HEK293 (cell line): ENCODE results near the gene PCDH9.

Experiments used
- CTCF ChIA-PET: fragments of 350-600 bp; formaldehyde crosslinking; extraction: SDS; loops from one replicate; lab custom pipeline; 2021; ENCODE audit warnings: antibody characterized with exemption; lab: Yijun Ruan, JAX
- POLR2A ChIA-PET: fragments of 300-600 bp; formaldehyde crosslinking; extraction: SDS; loops from one replicate; lab custom pipeline; 2020; ENCODE audit warnings: antibody characterized with exemption, inconsistent platforms; lab: Yijun Ruan, JAX
- H3K27ac ChIP-seq: fragments of 200-500 bp; sonication (Bioruptor generic); 2 replicates; pipeline ENCODE4 v1.5.1; 2014; ENCODE audit warnings: low read depth, low read length, control low read depth, inconsistent platforms; ENCODE audit errors: extremely low read depth
- H3K36me3 ChIP-seq, 2 experiments: fragments of 200-500 bp in 1 of 2; sonication (Bioruptor generic) in 1 of 2; 1 replicate in 1 of 2; 2 replicates in 1 of 2; pipeline ENCODE4 v1.5.1; 2014 to 2017; ENCODE audit warnings: inconsistent platforms in 2 of 2, low read length in 2 of 2; ENCODE audit not compliant: control insufficient read depth in 2 of 2, insufficient read depth in 1 of 2
- H3K4me1 ChIP-seq: fragments of 200-500 bp; sonication (Bioruptor generic); 2 replicates; pipeline ENCODE4 v1.5.1; 2014; ENCODE audit warnings: mild to moderate bottlenecking, low read length, inconsistent platforms; ENCODE audit not compliant: control insufficient read depth, insufficient read depth
- H3K4me3 ChIP-seq: 2 replicates; pipeline ENCODE4 v1.5.1; 2011; ENCODE audit warnings: low read depth, mild to moderate bottlenecking, control low read depth, low read length, moderate library complexity
- H3K9me3 ChIP-seq: fragments of 200-500 bp; sonication (Bioruptor generic); 2 replicates; pipeline ENCODE4 v1.5.1; 2014; ENCODE audit warnings: low read depth, low read length, inconsistent platforms; ENCODE audit not compliant: control insufficient read depth, insufficient read depth
- BCL11B ChIP-seq: fragments of 450-650 bp; formaldehyde crosslinking; IDR thresholded peaks from 2 replicates; pipeline ENCODE4 v1.5.1; 2016; ENCODE audit warnings: low read depth, missing biosample characterization, missing genetic modification characterization
- GFI1B ChIP-seq: fragments of 450-650 bp; formaldehyde crosslinking; IDR thresholded peaks from 2 replicates; pipeline ENCODE4 v1.5.1; 2016; ENCODE audit warnings: missing biosample characterization, missing genetic modification characterization
- GLIS2 ChIP-seq: fragments of 450-650 bp; formaldehyde crosslinking; IDR thresholded peaks from 2 replicates; pipeline ENCODE4 v1.5.1; 2016; ENCODE audit warnings: missing biosample characterization, missing genetic modification characterization
- KLF1 ChIP-seq: fragments of 450-650 bp; formaldehyde crosslinking; IDR thresholded peaks from 2 replicates; pipeline ENCODE4 v1.5.1; 2016; ENCODE audit warnings: missing biosample characterization, missing genetic modification characterization
- KLF9 ChIP-seq: fragments of 450-650 bp; formaldehyde crosslinking; IDR thresholded peaks from 2 replicates; pipeline ENCODE4 v1.5.1; 2016; ENCODE audit warnings: missing biosample characterization, missing genetic modification characterization, low read depth
- MEIS1 ChIP-seq: sonication (generic); formaldehyde crosslinking; IDR thresholded peaks from 2 replicates; pipeline ENCODE4 v1.8.1; 2022; ENCODE audit warnings: missing genetic modification reagents, mild to moderate bottlenecking, borderline replicate concordance
- MYNN ChIP-seq: fragments of 450-650 bp; formaldehyde crosslinking; IDR thresholded peaks from 2 replicates; pipeline ENCODE4 v1.5.1; 2016; ENCODE audit warnings: missing biosample characterization, missing genetic modification characterization, borderline replicate concordance
- PBX3 ChIP-seq: sonication (generic); formaldehyde crosslinking; IDR thresholded peaks from 2 replicates; pipeline ENCODE4 v1.8.1; 2022; ENCODE audit warnings: mild to moderate bottlenecking, moderate library complexity, missing genetic modification reagents
- REPIN1 ChIP-seq: fragments of 450-650 bp; formaldehyde crosslinking; IDR thresholded peaks from 2 replicates; pipeline ENCODE4 v1.5.1; 2017; ENCODE audit warnings: missing biosample characterization, missing genetic modification characterization, low read depth
- SETDB1 ChIP-seq: IDR thresholded peaks from one replicate; pipeline ENCODE4 v1.6.1; 2017; ENCODE audit warnings: mild to moderate bottlenecking, low read length, moderate library complexity, mixed read lengths; ENCODE audit not compliant: insufficient read length
- SP3 ChIP-seq: fragments of 450-650 bp; formaldehyde crosslinking; IDR thresholded peaks from 2 replicates; pipeline ENCODE4 v1.5.1; 2016; ENCODE audit warnings: missing biosample characterization, missing genetic modification characterization
- TRIM28 ChIP-seq: IDR thresholded peaks from 2 replicates; pipeline ENCODE4 v1.6.1; 2011; ENCODE audit warnings: low read length, control low read depth, borderline replicate concordance
- YY1 ChIP-seq: fragments of 450-650 bp; formaldehyde crosslinking; IDR thresholded peaks from 2 replicates; pipeline ENCODE4 v1.5.1; 2018; ENCODE audit warnings: missing biosample characterization, missing genetic modification characterization
- ZBTB7A ChIP-seq: fragments of 450-650 bp; formaldehyde crosslinking; IDR thresholded peaks from 2 replicates; pipeline ENCODE4 v1.5.1; 2016; ENCODE audit warnings: low read depth, missing biosample characterization, missing genetic modification characterization
- ZFP41 ChIP-seq: fragments of 450-650 bp; formaldehyde crosslinking; IDR thresholded peaks from 2 replicates; pipeline ENCODE4 v1.5.1; 2016; ENCODE audit warnings: missing biosample characterization, missing genetic modification characterization, borderline replicate concordance
- ZFP69B ChIP-seq: fragments of 450-650 bp; formaldehyde crosslinking; IDR thresholded peaks from 2 replicates; pipeline ENCODE4 v1.5.1; 2016; ENCODE audit warnings: missing biosample characterization, missing genetic modification characterization
- ZNF157 ChIP-seq: fragments of 450-650 bp; formaldehyde crosslinking; IDR thresholded peaks from 2 replicates; pipeline ENCODE4 v1.5.1; 2016; ENCODE audit warnings: missing biosample characterization, missing genetic modification characterization
- ZNF18 ChIP-seq: fragments of 450-650 bp; formaldehyde crosslinking; IDR thresholded peaks from 2 replicates; pipeline ENCODE4 v1.5.1; 2016; ENCODE audit warnings: missing biosample characterization, missing genetic modification characterization
- ZNF184 ChIP-seq: fragments of 450-650 bp; IDR thresholded peaks from 2 replicates; pipeline ENCODE4 v1.5.1; 2018; ENCODE audit warnings: missing biosample characterization, mild to moderate bottlenecking, missing genetic modification characterization
- ZNF214 ChIP-seq: fragments of 450-650 bp; formaldehyde crosslinking; IDR thresholded peaks from 2 replicates; pipeline ENCODE4 v1.5.1; 2017; ENCODE audit warnings: missing biosample characterization, mild to moderate bottlenecking, missing genetic modification characterization, borderline replicate concordance
- ZNF239 ChIP-seq: fragments of 450-650 bp; formaldehyde crosslinking; IDR thresholded peaks from 2 replicates; pipeline ENCODE4 v1.5.1; 2016; ENCODE audit warnings: missing biosample characterization, missing genetic modification characterization
- ZNF341 ChIP-seq: fragments of 450-650 bp; formaldehyde crosslinking; IDR thresholded peaks from 2 replicates; pipeline ENCODE4; 2016; ENCODE audit warnings: low read depth, missing biosample characterization, missing genetic modification characterization
- ZNF350 ChIP-seq: fragments of 450-650 bp; formaldehyde crosslinking; IDR thresholded peaks from 2 replicates; pipeline ENCODE4 v1.5.0; 2017; ENCODE audit warnings: missing biosample characterization, mild to moderate bottlenecking, missing genetic modification characterization
- ZNF48 ChIP-seq: fragments of 450-650 bp; formaldehyde crosslinking; IDR thresholded peaks from 2 replicates; pipeline ENCODE4 v1.5.1; 2016; ENCODE audit warnings: missing biosample characterization, missing genetic modification characterization
- ZNF521 ChIP-seq: fragments of 450-650 bp; formaldehyde crosslinking; IDR thresholded peaks from 2 replicates; pipeline ENCODE4 v1.5.1; 2017; ENCODE audit warnings: missing biosample characterization, mild to moderate bottlenecking, missing genetic modification characterization
- ZNF600 ChIP-seq: fragments of 450-650 bp; formaldehyde crosslinking; IDR thresholded peaks from 2 replicates; pipeline ENCODE4 v1.5.1; 2016; ENCODE audit warnings: missing biosample characterization, missing genetic modification characterization
- ZNF664 ChIP-seq: fragments of 450-650 bp; formaldehyde crosslinking; IDR thresholded peaks from 2 replicates; pipeline ENCODE4 v1.5.1; 2016; ENCODE audit warnings: missing biosample characterization, missing genetic modification characterization
- ZNF785 ChIP-seq: fragments of 450-650 bp; formaldehyde crosslinking; IDR thresholded peaks from 2 replicates; pipeline ENCODE4 v1.5.1; 2016; ENCODE audit warnings: missing biosample characterization, missing genetic modification characterization
- TF ChIP-seq, protein P1 (sequence below): fragments of 450-650 bp; formaldehyde crosslinking; IDR thresholded peaks from 2 replicates; pipeline ENCODE4 v1.5.1; 2016; ENCODE audit warnings: missing biosample characterization, missing genetic modification characterization, borderline replicate concordance

Gene PCDH9

DNA sequence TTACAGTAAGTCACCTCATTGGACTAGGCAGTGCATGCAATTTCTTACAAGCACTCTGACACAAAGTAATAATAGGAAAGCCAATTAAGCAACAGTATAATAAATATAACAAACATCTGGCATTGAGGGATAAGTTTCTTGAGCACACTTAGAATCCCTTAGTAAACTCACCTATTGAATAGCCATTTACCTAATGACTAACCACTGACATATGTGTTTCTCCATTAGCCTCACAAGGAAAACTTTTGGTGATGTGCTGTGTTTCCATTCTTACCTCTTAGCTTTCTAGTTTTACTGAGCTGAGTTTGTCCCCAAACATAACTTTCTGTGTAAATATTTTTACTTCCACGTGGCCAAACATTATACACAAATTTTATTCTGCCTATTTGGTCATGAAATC is 47.4 kb upstream of the PCDH9 start:
- Histone ChIP-seq H3K9me3 (no peaks in the 10 kb centered on the region), H3K4me3 (no peak overlapping the region), H3K27ac (no peak overlapping the region), H3K36me3 (no peaks in the 10 kb centered on the region), H3K4me1 (no peaks in the 10 kb centered on the region)
- ChIA-PET POLR2A (no interaction called here), CTCF (no interaction called here)
- no peak for TF ChIP-seq ZFP41 (tag by site-specific recombination)
- no peak for TF ChIP-seq GLIS2
- TF ChIP-seq KLF9 (tag by site-specific recombination): no peak
- no peak for TF ChIP-seq ZNF239
- no peak for TF ChIP-seq BCL11B (tag by site-specific recombination)
- TF ChIP-seq GFI1B (tag by site-specific recombination): no peak
- no peak for TF ChIP-seq ZNF214 (tag by site-specific recombination)
- no peak for TF ChIP-seq ZNF18
- no peak for TF ChIP-seq MYNN (tag by site-specific recombination)
- TF ChIP-seq SP3 (tag by site-specific recombination): no peak
- no peak for TF ChIP-seq ZNF785
- TF ChIP-seq YY1 (tag by site-specific recombination): no peak

DNA sequence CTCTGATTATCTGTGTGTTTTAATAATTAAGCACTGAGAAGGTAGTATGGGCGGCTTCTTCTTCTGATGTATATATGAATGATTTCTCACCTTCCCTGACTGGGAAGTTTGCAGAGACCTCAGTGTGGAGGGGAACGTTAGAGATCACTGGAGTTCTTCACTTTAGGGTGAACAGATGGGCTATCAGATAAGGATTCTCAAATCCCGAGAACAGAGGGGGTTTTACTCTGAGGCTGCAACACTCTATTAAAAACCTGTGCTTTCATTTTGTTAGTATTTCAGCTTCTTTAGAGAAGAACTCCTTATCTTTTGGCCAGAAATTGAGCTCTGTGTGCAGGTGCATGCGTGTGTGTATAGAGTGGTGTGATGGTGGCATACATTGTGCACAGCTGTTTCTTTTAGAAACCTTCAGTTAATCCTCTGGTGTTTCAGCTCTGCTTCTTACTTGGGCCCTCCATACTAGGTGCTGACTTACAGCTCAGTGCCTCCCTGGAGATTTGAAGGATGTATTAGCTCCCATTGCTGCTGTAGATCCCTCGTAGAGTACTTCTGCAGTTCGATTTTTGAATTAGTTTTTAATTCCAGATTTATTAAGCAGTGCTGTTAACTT is 45.3 kb upstream of the PCDH9 start:
- POLR2A ChIA-PET: no interaction called here
- CTCF ChIA-PET: no interaction called here
- H3K9me3 ChIP-seq: no peaks in the 10 kb centered on the region
- TF ChIP-seq ZNF214 (tag by site-specific recombination) (no peak), ZNF521 (tag by site-specific recombination) (no peak), ZNF350 (tag by site-specific recombination) (no peak), ZBTB7A (no peak), ZNF48 (tag by site-specific recombination) (no peak), ZNF184 (tag by site-specific recombination) (no peak), PBX3 (CRISPR knock-in tag) (no peak), SETDB1 (no peak), ZNF341 (tag by site-specific recombination) (no peak), MEIS1 (CRISPR knock-in tag) (no peak), ZNF157 (tag by site-specific recombination) (no peak)
- TF ChIP-seq, all 188 proteins: peak for 0
- H3K27ac ChIP-seq: no peak overlapping the region
- H3K4me3 ChIP-seq: no peak overlapping the region
- H3K36me3 ChIP-seq: no peaks in the 10 kb centered on the region
- H3K4me1 ChIP-seq: no peaks in the 10 kb centered on the region

GRCh38 chr13:67273001-67273400 is 42.9 kb upstream of the PCDH9 start:
- CTCF ChIA-PET: interaction anchor here (0.7 kb wide), 1 partner anchor 464 kb away, joined by 3 read pairs; no protein-coding TSS in a partner anchor
- Histone ChIP-seq H3K36me3 (no peaks in the 10 kb centered on the region), H3K9me3 (no peaks in the 10 kb centered on the region), H3K4me1 (no peaks in the 10 kb centered on the region), H3K4me3 (no peak overlapping the region), H3K27ac (no peak overlapping the region)
- POLR2A ChIA-PET: no interaction called here
- no peak for TF ChIP-seq ZNF521 (tag by site-specific recombination)
- no peak for TF ChIP-seq ZFP69B
- TF ChIP-seq ZNF664 (tag by site-specific recombination): no peak
- TF ChIP-seq TRIM28: no peak
- no peak for TF ChIP-seq ZNF350 (tag by site-specific recombination)
- no peak for TF ChIP-seq KLF1
- TF ChIP-seq REPIN1 (tag by site-specific recombination): no peak
- TF ChIP-seq ZNF600 (tag by site-specific recombination): no peak
- no peak for TF ChIP-seq SETDB1
- TF ChIP-seq, protein P1, sequence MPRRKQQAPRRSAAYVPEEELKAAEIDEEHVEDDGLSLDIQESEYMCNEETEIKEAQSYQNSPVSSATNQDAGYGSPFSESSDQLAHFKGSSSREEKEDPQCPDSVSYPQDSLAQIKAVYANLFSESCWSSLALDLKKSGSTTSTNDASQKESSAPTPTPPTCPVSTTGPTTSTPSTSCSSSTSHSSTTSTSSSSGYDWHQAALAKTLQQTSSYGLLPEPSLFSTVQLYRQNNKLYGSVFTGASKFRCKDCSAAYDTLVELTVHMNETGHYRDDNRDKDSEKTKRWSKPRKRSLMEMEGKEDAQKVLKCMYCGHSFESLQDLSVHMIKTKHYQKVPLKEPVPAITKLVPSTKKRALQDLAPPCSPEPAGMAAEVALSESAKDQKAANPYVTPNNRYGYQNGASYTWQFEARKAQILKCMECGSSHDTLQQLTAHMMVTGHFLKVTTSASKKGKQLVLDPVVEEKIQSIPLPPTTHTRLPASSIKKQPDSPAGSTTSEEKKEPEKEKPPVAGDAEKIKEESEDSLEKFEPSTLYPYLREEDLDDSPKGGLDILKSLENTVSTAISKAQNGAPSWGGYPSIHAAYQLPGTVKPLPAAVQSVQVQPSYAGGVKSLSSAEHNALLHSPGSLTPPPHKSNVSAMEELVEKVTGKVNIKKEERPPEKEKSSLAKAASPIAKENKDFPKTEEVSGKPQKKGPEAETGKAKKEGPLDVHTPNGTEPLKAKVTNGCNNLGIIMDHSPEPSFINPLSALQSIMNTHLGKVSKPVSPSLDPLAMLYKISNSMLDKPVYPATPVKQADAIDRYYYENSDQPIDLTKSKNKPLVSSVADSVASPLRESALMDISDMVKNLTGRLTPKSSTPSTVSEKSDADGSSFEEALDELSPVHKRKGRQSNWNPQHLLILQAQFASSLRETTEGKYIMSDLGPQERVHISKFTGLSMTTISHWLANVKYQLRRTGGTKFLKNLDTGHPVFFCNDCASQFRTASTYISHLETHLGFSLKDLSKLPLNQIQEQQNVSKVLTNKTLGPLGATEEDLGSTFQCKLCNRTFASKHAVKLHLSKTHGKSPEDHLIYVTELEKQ (tag by site-specific recombination): no peak
